ENCODE measurements around the gene BDKRB2.
A peak's percentile ranks its signal among the peaks of the same experiment; 100 is the strongest.

Gene BDKRB2

DNA sequence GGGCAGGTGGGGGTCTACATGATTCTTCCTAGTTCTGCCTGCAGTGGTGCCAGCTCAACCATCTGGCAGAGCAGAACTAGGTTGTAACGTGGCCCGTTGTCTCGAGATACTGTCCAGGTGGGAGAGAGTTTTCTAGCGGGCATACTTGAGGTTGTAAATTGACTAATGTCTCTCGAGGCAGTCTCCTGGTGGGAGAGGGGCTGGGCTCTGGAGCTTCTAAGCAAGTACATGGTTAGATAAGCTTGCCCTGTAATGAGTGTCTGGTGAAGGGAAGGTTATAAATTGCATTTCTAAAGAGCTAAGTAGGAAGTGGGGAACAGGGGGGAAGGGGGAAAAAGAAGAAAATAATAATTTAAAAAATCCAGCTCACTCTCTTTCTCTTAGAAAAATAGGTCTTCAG, 69.5 kb downstream of the BDKRB2 start:
- DNase-seq: no peak

DNA sequence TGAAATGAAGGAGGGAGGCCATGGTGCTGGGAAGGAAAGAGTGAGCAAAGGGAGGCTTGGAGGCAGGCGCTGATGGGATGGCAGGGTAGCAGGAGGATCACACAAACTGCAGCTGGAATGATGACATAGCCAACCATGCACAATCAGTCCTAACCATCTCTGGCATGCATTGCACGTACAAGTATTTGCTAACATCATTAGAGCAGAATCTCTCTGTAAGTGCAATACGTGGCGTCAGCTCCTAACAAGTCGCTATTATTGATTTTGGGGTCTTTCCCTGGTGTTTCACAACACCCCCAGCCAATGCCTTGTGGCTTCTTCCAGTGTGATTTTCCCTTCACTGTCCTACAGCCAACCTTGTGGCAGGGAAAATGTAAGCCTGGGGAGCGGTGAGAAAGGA, 69.9 kb downstream of the BDKRB2 start:
- DNase-seq: no peak

DNA sequence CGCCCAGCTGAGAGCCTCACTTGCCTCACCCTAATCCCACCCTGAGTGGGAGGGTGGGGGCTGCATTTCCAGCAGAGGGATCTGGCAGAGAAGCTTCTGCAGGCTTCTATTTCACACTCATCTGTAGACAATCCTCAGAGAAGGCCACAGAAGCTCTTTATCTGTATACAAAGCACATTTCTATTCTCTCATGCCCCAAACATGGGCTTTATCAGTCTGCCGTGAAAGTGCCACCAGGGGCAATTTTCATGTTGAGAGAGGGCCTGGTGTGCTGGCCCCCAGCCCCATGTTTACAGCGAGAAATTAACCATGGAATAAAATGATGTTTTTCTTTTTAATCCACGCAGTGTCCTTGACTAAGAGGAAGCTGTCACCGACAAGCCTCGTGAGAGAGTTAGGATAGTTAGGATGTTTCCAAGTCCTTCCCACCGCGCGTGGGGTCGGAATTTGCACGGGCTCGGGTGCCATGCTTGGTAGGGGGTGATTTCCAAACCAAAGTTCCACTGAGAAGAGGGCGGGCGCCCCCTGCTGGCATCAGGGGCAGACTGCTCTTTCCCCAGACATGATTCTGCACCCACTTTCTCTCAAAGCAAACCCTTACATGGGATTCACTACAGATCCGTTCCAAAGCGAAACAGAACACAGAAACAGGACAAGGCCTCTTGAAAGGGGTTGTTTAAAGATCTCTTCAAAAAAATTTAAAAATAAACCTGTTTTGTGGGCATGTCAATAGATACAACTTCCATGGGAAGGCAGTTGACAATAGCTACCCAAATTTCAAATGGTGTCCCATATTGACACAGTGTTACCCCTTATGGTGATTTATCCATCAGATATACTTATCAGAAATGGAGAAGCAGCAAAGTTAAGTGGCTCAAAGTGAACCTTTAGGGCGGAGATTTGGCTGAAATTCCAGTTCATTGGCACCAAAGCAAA, 70.8 kb downstream of the BDKRB2 start:
- DNase-seq: peak; percentile 73

DNA sequence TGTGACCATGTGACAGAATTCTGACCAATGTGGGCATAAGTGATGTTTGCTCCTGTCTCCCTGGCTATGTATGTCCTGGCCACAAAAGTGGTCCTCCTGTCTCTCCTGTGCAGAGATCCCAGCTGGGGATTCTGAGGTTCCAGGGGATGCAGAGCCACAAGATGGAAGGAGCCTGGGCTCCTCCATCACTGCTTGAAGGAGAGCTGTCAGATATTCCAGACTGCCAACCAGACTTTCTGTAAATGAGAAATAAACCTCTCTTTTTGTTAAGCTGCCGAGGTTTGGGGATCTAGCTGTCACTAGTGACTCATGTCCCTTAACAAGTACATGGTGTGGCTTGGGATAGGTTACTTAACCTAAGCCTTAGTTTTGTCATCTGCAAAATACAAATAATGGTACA, 73.3 kb downstream of the BDKRB2 start:
- DNase-seq: no peak

DNA sequence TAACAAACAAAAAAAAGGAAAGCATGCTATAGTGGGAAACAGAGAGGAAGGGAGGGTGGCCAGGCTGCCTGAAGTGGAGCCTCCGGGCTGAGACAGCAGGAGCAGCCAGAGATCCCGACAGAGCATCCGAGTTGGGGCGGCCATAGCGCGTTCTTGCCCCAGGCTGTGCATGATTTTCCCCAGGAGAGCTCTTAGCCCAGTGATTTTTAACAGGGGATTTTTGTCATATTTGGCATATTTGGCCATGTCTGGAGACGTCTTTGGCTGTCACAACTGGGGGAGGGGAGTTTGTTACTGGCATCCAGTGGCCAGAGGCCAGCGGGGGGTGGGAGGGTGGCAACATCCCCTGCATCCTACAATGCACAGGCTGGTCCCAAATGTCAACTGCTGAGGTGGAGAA, 74.9 kb downstream of the BDKRB2 start:
- no peak for DNase-seq

DNA sequence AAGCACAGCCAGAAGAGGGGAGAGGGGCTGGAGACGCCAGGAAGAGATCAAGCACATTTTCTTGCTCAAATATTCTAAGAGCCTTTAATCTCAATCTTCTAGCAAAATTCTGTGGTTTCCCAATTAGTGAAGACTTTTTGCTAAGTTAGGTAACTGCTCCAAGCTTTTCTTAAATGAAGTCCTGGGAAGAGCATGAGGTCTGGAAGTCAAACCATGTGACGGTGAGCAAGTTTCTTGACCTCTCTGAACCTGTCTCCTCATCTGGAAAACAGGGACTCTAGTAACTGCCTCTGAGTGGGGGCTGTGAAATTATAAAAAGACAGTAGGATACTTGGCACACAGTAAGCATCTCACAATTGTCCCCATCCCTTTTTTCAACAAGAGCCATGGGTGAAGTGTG, 75.5 kb downstream of the BDKRB2 start:
- no peak for DNase-seq

DNA sequence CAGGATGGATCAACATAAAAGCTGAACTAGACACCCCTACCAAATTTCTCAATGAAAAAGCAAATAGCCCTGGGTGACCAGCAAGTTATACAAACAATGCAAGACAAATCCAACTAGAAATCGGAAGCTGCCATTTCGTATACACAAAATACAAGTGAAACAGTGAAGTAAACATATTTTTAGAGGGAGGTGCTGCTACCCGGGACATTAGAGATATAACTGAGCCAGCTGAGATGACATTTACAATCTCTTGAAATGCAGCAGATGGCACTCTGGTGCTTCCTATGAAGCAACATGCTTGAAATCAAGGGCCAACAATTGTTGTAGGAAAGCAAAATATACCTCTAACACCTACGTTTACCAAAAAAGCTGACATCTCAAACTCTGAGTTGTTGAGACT, 76.8 kb downstream of the BDKRB2 start:
- DNase-seq: no peak

DNA sequence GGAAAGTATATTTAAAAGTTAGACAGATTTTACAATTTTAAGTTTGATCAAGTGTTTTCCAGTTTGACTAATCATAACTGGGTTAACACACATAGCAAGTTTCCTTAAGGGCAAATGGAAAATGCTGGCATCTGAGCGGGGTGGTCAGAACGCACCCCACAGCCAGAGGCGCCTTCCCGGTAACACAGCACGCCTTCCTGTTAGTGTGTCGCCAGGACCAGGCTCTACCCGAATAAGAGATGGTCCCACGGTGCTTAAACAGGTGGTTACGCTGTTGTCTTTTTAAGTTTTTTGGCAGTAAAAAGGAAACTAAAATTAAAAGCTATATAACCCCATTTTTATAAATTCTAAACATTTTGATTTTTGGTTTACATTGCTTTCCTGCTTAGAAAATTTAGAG, 79.4 kb downstream of the BDKRB2 start:
- no peak for DNase-seq

DNA sequence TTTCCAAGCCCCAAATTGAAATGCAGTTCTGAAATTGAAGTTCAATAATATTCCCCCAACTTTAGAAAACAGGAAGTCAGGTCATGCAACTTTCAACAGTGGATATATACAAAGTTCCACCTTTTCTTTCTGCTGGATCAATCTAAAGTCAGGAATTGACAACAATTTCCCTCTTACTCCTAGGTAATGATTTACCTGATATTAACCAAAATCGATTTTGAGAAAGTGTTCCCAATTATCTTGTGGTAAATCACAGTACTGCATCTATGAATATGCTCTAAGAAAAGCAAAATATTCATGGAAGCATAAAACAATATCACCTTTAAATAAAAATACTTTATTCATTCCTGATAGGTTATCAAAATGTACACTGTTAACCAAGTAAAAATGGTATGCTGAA, 79.8 kb downstream of the BDKRB2 start:
- DNase-seq: no peak

DNA sequence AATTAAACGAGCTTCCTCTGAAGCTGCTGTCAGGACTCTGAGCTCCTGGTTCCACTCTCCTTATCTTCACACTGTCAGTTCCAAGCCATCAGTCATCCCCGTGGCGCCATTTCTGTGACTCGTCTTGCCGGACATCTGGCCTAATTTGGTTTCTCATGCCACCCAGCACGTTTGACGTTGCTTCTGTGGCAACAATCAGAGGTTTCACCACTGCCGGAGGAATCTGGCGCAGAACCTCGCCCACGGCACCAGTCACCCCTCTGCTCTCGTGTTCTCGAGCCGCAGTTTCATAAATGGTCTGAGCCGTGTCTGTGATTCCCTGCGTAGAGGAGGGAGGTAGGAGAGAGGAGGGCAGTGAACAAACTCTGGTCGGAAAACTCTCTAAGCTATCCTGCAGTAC, 81.0 kb downstream of the BDKRB2 start:
- DNase-seq: no peak

DNA sequence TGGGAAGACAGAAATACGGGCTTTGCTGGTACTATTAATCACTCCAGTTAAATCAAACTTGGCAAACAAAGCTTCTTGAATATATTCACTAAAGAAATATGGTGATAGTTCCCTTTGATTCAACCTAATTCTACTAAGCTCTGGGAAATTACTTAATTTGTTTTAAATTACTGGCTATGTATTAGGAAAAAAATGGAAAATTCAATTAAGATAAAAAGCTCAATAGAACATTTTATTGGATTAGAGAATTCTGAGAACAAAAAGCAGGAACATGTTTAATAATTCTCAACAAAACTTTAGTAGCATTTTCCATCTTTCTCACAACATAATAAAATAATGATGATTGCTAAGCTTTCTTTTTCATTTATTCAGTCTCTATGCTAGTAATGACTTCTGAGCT, 81.6 kb downstream of the BDKRB2 start:
- no peak for DNase-seq

DNA sequence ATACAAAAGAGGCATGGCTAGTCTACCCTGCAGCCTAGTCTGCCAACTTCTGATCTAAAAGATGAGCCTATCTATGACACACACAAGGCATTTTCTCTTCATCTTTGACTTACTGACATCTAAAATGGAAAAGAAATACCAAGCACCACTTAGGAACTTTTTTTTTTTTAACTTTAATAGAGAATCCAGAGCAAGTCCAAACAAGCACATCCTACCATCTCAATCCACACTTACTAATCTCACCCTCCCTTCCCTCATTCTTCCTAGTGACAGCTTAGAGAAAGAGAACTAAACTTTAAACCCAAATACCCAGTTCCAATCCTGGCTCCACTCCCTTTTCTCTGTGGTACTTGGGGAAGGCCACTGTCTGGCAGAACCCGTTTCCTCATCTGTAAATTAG, 83.2 kb downstream of the BDKRB2 start:
- DNase-seq: no peak
